Neural progenitor cell (in vitro differentiated cells): ENCODE data around the gene FXYD2. TPM values are rescaled to one million over a fixed set of nuclear protein-coding genes. Genes with fewer than 3 reads are reported as not detected.

Source experiments
- DNase-seq: peaks from one replicate; pipeline ENCODE4 v3.0.0-alpha.2; 2016; ENCODE audit warnings: low spot score
- H2AFZ ChIP-seq: fragments of 200-600 bp; sonication (generic); replicated peaks from 2 replicates; pipeline ENCODE4 v1.6.1; 2016; ENCODE audit warnings: antibody characterized with exemption
- H3F3A ChIP-seq: fragments of 200-600 bp; sonication (generic); 2 replicates; pipeline ENCODE4 v1.6.1; 2016; ENCODE audit warnings: antibody characterized with exemption, low read depth
- H3K27ac ChIP-seq: fragments of 200-600 bp; sonication (generic); 2 replicates; pipeline ENCODE4 v1.5.1; 2016; ENCODE audit warnings: mild to moderate bottlenecking
- H3K27me3 ChIP-seq: fragments of 200-600 bp; sonication (generic); 2 replicates; pipeline ENCODE4 v1.6.1; 2016; ENCODE audit warnings: mild to moderate bottlenecking, moderate library complexity
- H3K36me3 ChIP-seq: fragments of 200-600 bp; sonication (generic); 2 replicates; pipeline ENCODE4 v1.5.1; 2016
- H3K4me1 ChIP-seq: fragments of 200-600 bp; sonication (generic); 2 replicates; pipeline ENCODE4 v1.6.1; 2016; ENCODE audit warnings: mixed run types
- H3K4me2 ChIP-seq: fragments of 200-600 bp; sonication (generic); 2 replicates; pipeline ENCODE4 v1.6.1; 2016
- H3K4me3 ChIP-seq: fragments of 200-600 bp; sonication (generic); 2 replicates; pipeline ENCODE4 v1.5.1; 2016
- H3K79me2 ChIP-seq: fragments of 200-600 bp; sonication (generic); 2 replicates; pipeline ENCODE4 v1.6.1; 2016; ENCODE audit warnings: low read depth
- H3K9ac ChIP-seq: fragments of 200-600 bp; sonication (generic); 2 replicates; pipeline ENCODE4 v1.6.1; 2016
- H3K9me3 ChIP-seq: fragments of 200-600 bp; sonication (generic); 2 replicates; pipeline ENCODE4 v1.5.1; 2016; ENCODE audit warnings: low read depth
- H4K20me1 ChIP-seq: fragments of 200-600 bp; sonication (generic); 2 replicates; pipeline ENCODE4 v1.6.1; 2016; ENCODE audit warnings: low read depth
- H3K27ac Mint-ChIP-seq: 3 replicates; pipeline ENCODE4 v1.8.0; 2021; ENCODE audit warnings: mixed read lengths
- H3K27me3 Mint-ChIP-seq: 2 replicates; pipeline ENCODE4 v1.8.0; 2022; ENCODE audit warnings: low read depth, mild to moderate bottlenecking, inconsistent platforms, moderate library complexity, mixed read lengths; ENCODE audit not compliant: insufficient read depth
- H3K36me3 Mint-ChIP-seq: 3 replicates; pipeline ENCODE4 v1.8.0; 2021; ENCODE audit warnings: mixed read lengths
- H3K4me1 Mint-ChIP-seq: 3 replicates; pipeline ENCODE4 v1.8.0; 2021; ENCODE audit warnings: mixed read lengths
- H3K4me3 Mint-ChIP-seq: 3 replicates; pipeline ENCODE4 v1.8.0; 2021; ENCODE audit warnings: mild to moderate bottlenecking, moderate library complexity, mixed read lengths
- H3K9me3 Mint-ChIP-seq: 3 replicates; pipeline ENCODE4 v1.8.0; 2020; ENCODE audit warnings: mixed read lengths
- CTCF ChIP-seq: fragments of 200-600 bp; sonication (generic); IDR thresholded peaks from 2 replicates; pipeline ENCODE4 v1.5.1; 2017; ENCODE audit warnings: antibody characterized with exemption, mild to moderate bottlenecking
- EZH2 ChIP-seq: fragments of 200-600 bp; sonication (generic); IDR thresholded peaks from 2 replicates; pipeline ENCODE4 v1.6.1; 2017; ENCODE audit warnings: antibody characterized with exemption, mild to moderate bottlenecking, moderate library complexity
- EZH2phosphoT487 ChIP-seq: fragments of 200-600 bp; sonication (generic); IDR thresholded peaks from 2 replicates; pipeline ENCODE4 v1.6.1; 2017; ENCODE audit warnings: antibody characterized with exemption
- total RNA-seq: library from RNA; depleted of rRNA; stranded (reverse); fragments of >200 nt; gene quantifications from 2 replicates; pipeline ENCODE4 v1.2.3, GENCODE V29; 2015; ENCODE audit warnings: low replicate concordance

FXYD2 gene
- total RNA-seq, 1 donor from 2014 or later, result 1.9 TPM

- Histone ChIP-seq H3K9ac (no peak overlapping the region), H3K27ac (no peak overlapping the region), H3K4me2 (no peak overlapping the region), H3K36me3 (no peaks in the 10 kb centered on the region), H3K4me1 (no peaks in the 10 kb centered on the region), H3K9me3 (no peaks in the 10 kb centered on the region), H4K20me1 (no peaks in the 10 kb centered on the region), H3K4me3 (no peak overlapping the region), H3F3A (no peaks in the 10 kb centered on the region), H2AFZ (no peak overlapping the region), H3K79me2 (no peaks in the 10 kb centered on the region), H3K27me3 (no peaks in the 10 kb centered on the region)
- Mint-ChIP-seq H3K27me3 (peaks cover 2% of the 10 kb centered on the region), H3K4me3 (no peak overlapping the region), H3K27ac (no peak overlapping the region), H3K36me3 (no peaks in the 10 kb centered on the region), H3K4me1 (peaks cover 19% of the 10 kb centered on the region), H3K9me3 (no peaks in the 10 kb centered on the region)
- TF ChIP-seq EZH2, result no peak
- TF ChIP-seq EZH2phosphoT487, result no peak
- TF ChIP-seq CTCF, result peak; percentile 42
- DNase-seq, result peak; percentile 39
Measured at GRCh38 chr11:117823294-117823945, 1.1 kb downstream of the FXYD2 start.

- H3F3A ChIP-seq, result peaks cover 2% of the 10 kb centered on the region
- no peak overlapping the region for H3K9ac ChIP-seq
- no peaks in the 10 kb centered on the region for H3K27me3 ChIP-seq
- H3K79me2 ChIP-seq, result no peaks in the 10 kb centered on the region
- Mint-ChIP-seq H3K27me3 (peaks cover 6% of the 10 kb centered on the region), H3K4me3 (no peak overlapping the region), H3K36me3 (no peaks in the 10 kb centered on the region), H3K9me3 (no peaks in the 10 kb centered on the region), H3K4me1 (peaks cover 24% of the 10 kb centered on the region), H3K27ac (no peak overlapping the region)
- no peak overlapping the region for H3K27ac ChIP-seq
- DNase-seq, result peak; percentile 68
- no peaks in the 10 kb centered on the region for H3K36me3 ChIP-seq
- H2AFZ ChIP-seq, result no peak overlapping the region
- H3K4me3 ChIP-seq, result no peak overlapping the region
- no peak overlapping the region for H3K4me2 ChIP-seq
- peaks cover under 1% of the 10 kb centered on the region for H3K4me1 ChIP-seq
- TF ChIP-seq EZH2, result no peak
- TF ChIP-seq CTCF, result peak; percentile 62
- peaks cover under 1% of the 10 kb centered on the region for H4K20me1 ChIP-seq
- H3K9me3 ChIP-seq, result no peaks in the 10 kb centered on the region
Measured at GRCh38 chr11:117822074-117823033, 2.2 kb downstream of the FXYD2 start.

GRCh38 chr11:117821431-117821830, 3.1 kb downstream of the FXYD2 start:
- no peaks in the 10 kb centered on the region for H3K27me3 ChIP-seq
- Mint-ChIP-seq H3K27me3 (peaks cover 4% of the 10 kb centered on the region), H3K4me1 (peaks cover 29% of the 10 kb centered on the region), H3K36me3 (no peaks in the 10 kb centered on the region), H3K9me3 (no peaks in the 10 kb centered on the region), H3K27ac (no peak overlapping the region), H3K4me3 (no peak overlapping the region)
- H2AFZ ChIP-seq, result no peak overlapping the region
- peaks cover 10% of the 10 kb centered on the region for H3K4me1 ChIP-seq
- no peak overlapping the region for H3K9ac ChIP-seq
- peaks cover 12% of the 10 kb centered on the region for H3F3A ChIP-seq
- no peaks in the 10 kb centered on the region for H3K79me2 ChIP-seq
- no peak overlapping the region for H3K27ac ChIP-seq
- TF ChIP-seq CTCF (no peak), EZH2phosphoT487 (no peak), EZH2 (no peak)
- peaks cover 5% of the 10 kb centered on the region for H4K20me1 ChIP-seq
- no peaks in the 10 kb centered on the region for H3K36me3 ChIP-seq
- no peak overlapping the region for H3K4me3 ChIP-seq
- no peak overlapping the region for H3K4me2 ChIP-seq
- H3K9me3 ChIP-seq, result no peaks in the 10 kb centered on the region
- no peak for DNase-seq
